K562 (cell line): Measurements from ENCODE around the gene EDDM3A. TPM values are rescaled to one million over a fixed set of nuclear protein-coding genes. Genes with fewer than 3 reads are reported as not detected.

Experiments
- BRD9 ChIP-seq: fragments of 450-650 bp; IDR thresholded peaks from 2 replicates; pipeline ENCODE4 v1.6.1; 2018; ENCODE audit warnings: low read depth; ENCODE audit not compliant: partially characterized antibody
- BRF1 ChIP-seq: IDR thresholded peaks from 3 replicates; pipeline ENCODE4 v1.6.1; 2011; ENCODE audit warnings: borderline replicate concordance, mild to moderate bottlenecking; ENCODE audit not compliant: insufficient read length; ENCODE audit errors: extremely low read depth
- CEBPG ChIP-seq, 3 experiments: fragments of 200-800 bp in 1 of 3; sonication (Bioruptor generic) in 1 of 3; sonication (generic) in 1 of 3; formaldehyde crosslinking in 1 of 3; IDR thresholded peaks in 2 of 3; conservative IDR thresholded peaks in 1 of 3; 2 replicates each; pipeline versions ENCODE4 v1.6.1 to v1.8.0; 2016 to 2022; ENCODE audit warnings: missing compliant biosample characterization in 2 of 3, missing genetic modification characterization in 2 of 3, mild to moderate bottlenecking in 1 of 3, missing genetic modification reagents in 1 of 3
- DEAF1 ChIP-seq: fragments of 450-650 bp; formaldehyde crosslinking; IDR thresholded peaks from 2 replicates; pipeline ENCODE4 v1.4.0; 2020; ENCODE audit warnings: mild to moderate bottlenecking, moderate library complexity
- FOXM1 ChIP-seq, 2 experiments: fragments of 450-650 bp in 1 of 2; sonication (generic) in 1 of 2; formaldehyde crosslinking in 1 of 2; IDR thresholded peaks; 2 replicates each; pipeline versions ENCODE4 v1.6.1 to v1.9.0; 2017 to 2022; ENCODE audit warnings: low read depth in 2 of 2, mild to moderate bottlenecking in 2 of 2, missing genetic modification reagents in 1 of 2, moderate library complexity in 1 of 2
- GATAD2A ChIP-seq: fragments of 450-650 bp; IDR thresholded peaks from 2 replicates; pipeline ENCODE4 v1.6.1; 2017
- GTF2B ChIP-seq: IDR thresholded peaks from 2 replicates; pipeline ENCODE4 v1.6.1; 2011; ENCODE audit not compliant: insufficient read length; ENCODE audit errors: extremely low read depth
- MAFG ChIP-seq: fragments of 450-650 bp; conservative IDR thresholded peaks from 2 replicates; pipeline ENCODE4 v1.6.1; 2016; ENCODE audit warnings: missing genetic modification characterization, missing compliant biosample characterization
- MCM2 ChIP-seq: fragments of 450-650 bp; IDR thresholded peaks from 2 replicates; pipeline ENCODE4 v1.6.1; 2017; ENCODE audit warnings: low read depth, mild to moderate bottlenecking
- NFE2 ChIP-seq: IDR thresholded peaks from 2 replicates; pipeline ENCODE4 v1.6.1; 2014; ENCODE audit warnings: antibody characterized with exemption, low read depth
- POLR2AphosphoS5 ChIP-seq: IDR thresholded peaks from 2 replicates; pipeline ENCODE4 v1.6.1; 2011; ENCODE audit warnings: mild to moderate bottlenecking, low read depth, low read length, moderate library complexity; ENCODE audit not compliant: control insufficient read depth, insufficient read depth
- PRPF4 ChIP-seq: fragments of 200-400 bp; formaldehyde crosslinking; IDR thresholded peaks from one replicate; pipeline ENCODE4 v1.6.1; 2017; ENCODE audit warnings: low read length, low read depth, mild to moderate bottlenecking; ENCODE audit not compliant: insufficient read depth, poor library complexity, severe bottlenecking
- RAD21 ChIP-seq, 2 experiments: fragments of 250-450 bp in 1 of 2; fragments of 450-650 bp in 1 of 2; sonication (Bioruptor Pico) in 1 of 2; formaldehyde crosslinking in 1 of 2; IDR thresholded peaks in 1 of 2; conservative IDR thresholded peaks in 1 of 2; 2 replicates each; pipeline versions ENCODE4 v1.4.0 to v1.8.0; 2020 to 2022; ENCODE audit warnings: mild to moderate bottlenecking in 2 of 2, moderate library complexity in 1 of 2
- SMC3 ChIP-seq: conservative IDR thresholded peaks from 2 replicates; pipeline ENCODE4 v1.6.1; 2011; ENCODE audit warnings: low read depth, low read length, improper control_type of control experiment; ENCODE audit not compliant: insufficient read depth
- TAL1 ChIP-seq: fragments of 450-650 bp; IDR thresholded peaks from 2 replicates; pipeline ENCODE4 v1.6.1; 2016; ENCODE audit warnings: mild to moderate bottlenecking
- TCF3 ChIP-seq: sonication (generic); formaldehyde crosslinking; IDR thresholded peaks from 2 replicates; pipeline ENCODE4 v1.4.0; 2020; ENCODE audit warnings: mild to moderate bottlenecking, missing genetic modification reagents
- ZNF133 ChIP-seq: fragments of 250-450 bp; sonication (Bioruptor Pico); IDR thresholded peaks from 2 replicates; pipeline ENCODE4 v1.4.0; 2020; ENCODE audit warnings: mild to moderate bottlenecking
- polyA plus RNA-seq, 8 experiments: library from polyadenylated mRNA; depleted of rRNA in 4 of 8; stranded (reverse) in 5 of 8; unstranded in 3 of 8; fragments of >200 nt; fragmentation: Nextera tagmentation in 2 of 8; fragmentation: Illumina TruSeq in 1 of 8; extraction: Ambion mirVana in 2 of 8; extraction: Trizol in 1 of 8; gene quantifications; 2 replicates each; pipeline versions ENCODE4 v1.2.1 to v1.2.3, GENCODE V29; 2011 to 2014; ENCODE audit warnings: inconsistent platforms in 1 of 8, missing spikeins in 1 of 8
- total RNA-seq, 7 experiments: library from RNA; depleted of rRNA in 6 of 7; stranded (reverse); fragments of >200 nt in 6 of 7; fragmentation: Illumina TruSeq in 2 of 7; extraction: Trizol in 2 of 7; gene quantifications; 2 replicates each; pipeline versions ENCODE4 v1.2.1 to v1.2.3, GENCODE V29; 2011 to 2021; ENCODE audit warnings: low replicate concordance in 1 of 7
- TF ChIP-seq, protein P1 (sequence below): fragments of 450-650 bp; formaldehyde crosslinking; IDR thresholded peaks from 2 replicates; pipeline ENCODE4 v1.4.0; 2022; ENCODE audit warnings: missing genetic modification characterization
- TF ChIP-seq, protein P2 (sequence below): fragments of 450-650 bp; IDR thresholded peaks from one replicate; pipeline ENCODE4 v1.6.1; 2018; ENCODE audit warnings: mild to moderate bottlenecking, moderate library complexity; ENCODE audit not compliant: partially characterized antibody
- TF ChIP-seq, protein P3 (sequence below): fragments of 450-650 bp; formaldehyde crosslinking; IDR thresholded peaks from 2 replicates; pipeline ENCODE4 v1.4.0; 2020; ENCODE audit warnings: mild to moderate bottlenecking, moderate library complexity

Gene EDDM3A
- total and polyA plus RNA-seq, 9 of the 15 experiments (the other 6 are each of a cell fraction or from before 2014, with no cell fraction given): not detected

DNA sequence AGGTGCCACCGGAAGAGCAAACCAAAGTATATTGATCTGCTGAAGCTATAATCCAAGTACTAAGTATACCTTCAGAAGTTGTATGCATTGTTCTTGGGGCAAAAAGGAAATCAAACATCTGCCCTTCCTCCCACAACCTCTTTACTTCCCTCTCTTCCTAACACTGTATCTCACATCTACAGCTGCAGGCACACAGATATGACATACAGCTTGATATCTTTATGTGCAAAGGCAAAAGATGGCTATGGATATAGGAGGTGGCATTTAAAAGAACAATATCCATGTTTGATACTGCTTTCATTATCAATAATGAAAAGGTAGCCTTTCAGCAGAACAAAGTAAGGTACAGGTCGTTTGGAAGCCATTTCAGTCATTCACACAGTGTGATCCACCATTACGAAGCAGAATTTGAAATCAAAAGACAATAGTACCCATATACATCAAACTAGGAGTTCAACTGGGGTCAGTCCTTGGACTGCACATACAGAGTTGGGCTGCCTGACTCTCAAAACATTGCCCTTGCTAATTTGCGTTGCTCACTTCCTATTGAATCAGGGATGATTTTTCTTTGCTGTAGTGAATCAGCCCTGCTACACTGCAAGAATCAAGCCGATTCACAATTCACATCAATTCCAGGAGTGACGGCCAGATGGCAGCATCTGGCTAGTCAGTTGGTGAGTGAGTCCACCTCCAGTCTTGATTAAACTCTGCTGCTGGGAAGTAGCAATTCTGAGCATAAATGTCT is 48.2 kb upstream of the EDDM3A start (continued):
- no peak for TF ChIP-seq BRD9
- 0 out of 2 replicates have a peak, but pooled peaks have one; percentile 2 for TF ChIP-seq NFE2
- TF ChIP-seq TCF3 (CRISPR knock-in tag): peak; percentile 64
- no peak for TF ChIP-seq GATAD2A
- peak; percentile 87 for TF ChIP-seq DEAF1 (CRISPR knock-in tag)
- TF ChIP-seq TAL1: peak; percentile 74
- TF ChIP-seq FOXM1 (IDR thresholded peaks at IDR 0.05; ENCODE audit: low read depth): 0 out of 2 replicates have a peak, but pooled peaks have one; percentile 17
- TF ChIP-seq FOXM1 (CRISPR knock-in tag; IDR thresholded peaks at IDR 0.05; ENCODE audit: low read depth): no peak
- peak; percentile 52 for TF ChIP-seq MAFG (tag)
- TF ChIP-seq MCM2: no peak
- no peak for TF ChIP-seq PRPF4
- TF ChIP-seq, protein P1, sequence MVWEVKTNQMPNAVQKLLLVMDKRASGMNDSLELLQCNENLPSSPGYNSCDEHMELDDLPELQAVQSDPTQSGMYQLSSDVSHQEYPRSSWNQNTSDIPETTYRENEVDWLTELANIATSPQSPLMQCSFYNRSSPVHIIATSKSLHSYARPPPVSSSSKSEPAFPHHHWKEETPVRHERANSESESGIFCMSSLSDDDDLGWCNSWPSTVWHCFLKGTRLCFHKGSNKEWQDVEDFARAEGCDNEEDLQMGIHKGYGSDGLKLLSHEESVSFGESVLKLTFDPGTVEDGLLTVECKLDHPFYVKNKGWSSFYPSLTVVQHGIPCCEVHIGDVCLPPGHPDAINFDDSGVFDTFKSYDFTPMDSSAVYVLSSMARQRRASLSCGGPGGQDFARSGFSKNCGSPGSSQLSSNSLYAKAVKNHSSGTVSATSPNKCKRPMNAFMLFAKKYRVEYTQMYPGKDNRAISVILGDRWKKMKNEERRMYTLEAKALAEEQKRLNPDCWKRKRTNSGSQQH (CRISPR knock-in tag): no peak
- no peak for TF ChIP-seq ZNF133 (CRISPR knock-in tag)
- peak; percentile 93 to 94 for TF ChIP-seq RAD21 (CRISPR knock-in tag; conservative IDR thresholded peaks at IDR 0.05 in 1 of 2, IDR thresholded peaks at IDR 0.05 in 1 of 2)
- TF ChIP-seq CEBPG (CRISPR knock-in tag; IDR thresholded peaks at IDR 0.05): no peak
- no peak for TF ChIP-seq CEBPG (tag; conservative IDR thresholded peaks at IDR 0.05 in 1 of 2, IDR thresholded peaks at IDR 0.05 in 1 of 2)
- TF ChIP-seq POLR2AphosphoS5: no peak
- TF ChIP-seq SMC3: peak; percentile 96
- TF ChIP-seq BRF1: no peak
- no peak for TF ChIP-seq GTF2B
- TF ChIP-seq, protein P2, sequence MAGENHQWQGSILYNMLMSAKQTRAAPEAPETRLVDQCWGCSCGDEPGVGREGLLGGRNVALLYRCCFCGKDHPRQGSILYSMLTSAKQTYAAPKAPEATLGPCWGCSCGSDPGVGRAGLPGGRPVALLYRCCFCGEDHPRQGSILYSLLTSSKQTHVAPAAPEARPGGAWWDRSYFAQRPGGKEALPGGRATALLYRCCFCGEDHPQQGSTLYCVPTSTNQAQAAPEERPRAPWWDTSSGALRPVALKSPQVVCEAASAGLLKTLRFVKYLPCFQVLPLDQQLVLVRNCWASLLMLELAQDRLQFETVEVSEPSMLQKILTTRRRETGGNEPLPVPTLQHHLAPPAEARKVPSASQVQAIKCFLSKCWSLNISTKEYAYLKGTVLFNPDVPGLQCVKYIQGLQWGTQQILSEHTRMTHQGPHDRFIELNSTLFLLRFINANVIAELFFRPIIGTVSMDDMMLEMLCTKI: no peak
- TF ChIP-seq, protein P3, sequence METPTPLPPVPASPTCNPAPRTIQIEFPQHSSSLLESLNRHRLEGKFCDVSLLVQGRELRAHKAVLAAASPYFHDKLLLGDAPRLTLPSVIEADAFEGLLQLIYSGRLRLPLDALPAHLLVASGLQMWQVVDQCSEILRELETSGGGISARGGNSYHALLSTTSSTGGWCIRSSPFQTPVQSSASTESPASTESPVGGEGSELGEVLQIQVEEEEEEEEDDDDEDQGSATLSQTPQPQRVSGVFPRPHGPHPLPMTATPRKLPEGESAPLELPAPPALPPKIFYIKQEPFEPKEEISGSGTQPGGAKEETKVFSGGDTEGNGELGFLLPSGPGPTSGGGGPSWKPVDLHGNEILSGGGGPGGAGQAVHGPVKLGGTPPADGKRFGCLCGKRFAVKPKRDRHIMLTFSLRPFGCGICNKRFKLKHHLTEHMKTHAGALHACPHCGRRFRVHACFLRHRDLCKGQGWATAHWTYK: no peak
